GM12872 (cell line): ENCODE results near the gene SLC49A3.

Source experiments
- TF ChIP-seq, protein P1 (sequence below): IDR thresholded peaks from 3 replicates; pipeline ENCODE4 v1.5.1; 2011; ENCODE audit warnings: low read depth, mild to moderate bottlenecking, low read length, moderate library complexity; ENCODE audit not compliant: insufficient read depth

The SLC49A3 gene

DNA sequence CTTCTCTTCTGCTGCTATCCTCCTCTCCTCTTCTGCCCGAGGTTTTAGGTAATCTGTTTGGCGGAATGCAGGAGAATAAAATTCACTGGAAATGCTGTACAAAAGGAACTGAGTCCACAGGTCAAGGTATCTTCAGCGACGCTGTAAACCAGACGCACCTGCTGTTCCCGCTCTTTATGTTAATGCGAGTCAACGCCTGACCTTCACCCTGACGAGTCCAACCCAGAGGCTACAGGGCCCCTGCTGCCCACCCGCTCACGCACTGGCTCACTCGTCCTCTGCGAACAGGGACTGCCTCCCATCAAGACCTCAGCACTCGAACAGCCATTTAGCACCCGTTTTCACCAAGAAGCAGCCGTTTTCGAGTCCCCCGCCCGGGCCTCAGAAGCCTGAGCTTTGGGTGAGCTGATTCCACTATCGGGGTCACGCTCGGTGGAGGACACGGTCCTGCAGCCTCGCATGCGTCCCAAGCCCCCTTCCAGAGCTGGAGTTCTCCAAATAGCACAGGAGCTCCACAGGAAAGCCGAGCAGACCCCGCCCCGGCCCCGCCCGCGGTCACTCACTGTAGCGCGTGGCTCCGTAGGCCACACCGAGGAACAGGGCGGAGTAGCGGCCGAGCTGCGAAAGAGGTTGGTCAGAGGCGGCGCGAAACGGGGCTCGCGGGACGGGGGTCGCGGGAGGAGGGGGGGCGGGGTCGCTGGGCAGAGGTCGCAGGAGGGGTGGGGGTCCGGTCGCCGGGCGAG is 15.4 kb downstream of the SLC49A3 start:
- TF ChIP-seq, protein P1, sequence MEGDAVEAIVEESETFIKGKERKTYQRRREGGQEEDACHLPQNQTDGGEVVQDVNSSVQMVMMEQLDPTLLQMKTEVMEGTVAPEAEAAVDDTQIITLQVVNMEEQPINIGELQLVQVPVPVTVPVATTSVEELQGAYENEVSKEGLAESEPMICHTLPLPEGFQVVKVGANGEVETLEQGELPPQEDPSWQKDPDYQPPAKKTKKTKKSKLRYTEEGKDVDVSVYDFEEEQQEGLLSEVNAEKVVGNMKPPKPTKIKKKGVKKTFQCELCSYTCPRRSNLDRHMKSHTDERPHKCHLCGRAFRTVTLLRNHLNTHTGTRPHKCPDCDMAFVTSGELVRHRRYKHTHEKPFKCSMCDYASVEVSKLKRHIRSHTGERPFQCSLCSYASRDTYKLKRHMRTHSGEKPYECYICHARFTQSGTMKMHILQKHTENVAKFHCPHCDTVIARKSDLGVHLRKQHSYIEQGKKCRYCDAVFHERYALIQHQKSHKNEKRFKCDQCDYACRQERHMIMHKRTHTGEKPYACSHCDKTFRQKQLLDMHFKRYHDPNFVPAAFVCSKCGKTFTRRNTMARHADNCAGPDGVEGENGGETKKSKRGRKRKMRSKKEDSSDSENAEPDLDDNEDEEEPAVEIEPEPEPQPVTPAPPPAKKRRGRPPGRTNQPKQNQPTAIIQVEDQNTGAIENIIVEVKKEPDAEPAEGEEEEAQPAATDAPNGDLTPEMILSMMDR: no peak

DNA sequence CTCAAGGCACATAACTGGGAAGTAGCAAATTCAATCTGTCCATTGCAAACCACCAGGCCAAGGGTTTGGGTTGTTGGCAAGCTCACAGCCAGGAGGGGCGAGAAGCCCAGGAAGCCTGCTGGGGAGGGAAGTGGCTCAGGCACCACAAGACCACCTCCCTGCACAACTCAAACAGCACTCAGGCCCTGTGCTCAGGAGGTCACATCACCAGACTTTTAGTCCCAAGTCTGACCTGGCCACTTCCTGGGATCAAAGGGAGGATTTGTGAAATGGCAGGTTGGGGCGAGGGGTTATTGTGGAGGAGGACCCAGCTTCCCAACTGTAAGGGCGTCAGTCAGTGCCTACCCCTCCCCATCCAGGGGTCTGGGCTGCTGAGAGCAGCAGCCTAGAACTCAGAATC is 17.2 kb downstream of the SLC49A3 start:
- TF ChIP-seq, protein P1: no peak

DNA sequence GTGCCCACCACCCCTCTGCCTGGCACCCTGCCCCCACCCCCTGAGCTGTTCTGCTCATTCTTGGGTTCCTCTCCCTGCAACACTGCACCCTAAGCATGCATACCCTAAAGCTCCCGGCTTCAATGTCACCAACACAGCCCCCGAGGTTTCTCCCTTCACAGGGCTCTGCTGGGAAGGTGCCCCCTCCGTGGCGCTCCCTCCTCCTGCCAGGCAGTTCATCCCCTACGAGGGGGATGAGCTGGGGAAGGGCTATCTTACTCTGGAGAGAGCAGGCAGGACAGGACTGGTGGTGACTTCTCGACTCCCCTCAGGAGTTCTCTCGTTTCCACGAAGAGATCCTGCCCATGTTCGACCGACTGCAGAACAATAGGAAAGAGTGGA is 21.4 kb downstream of the SLC49A3 start:
- TF ChIP-seq, protein P1: no peak

DNA sequence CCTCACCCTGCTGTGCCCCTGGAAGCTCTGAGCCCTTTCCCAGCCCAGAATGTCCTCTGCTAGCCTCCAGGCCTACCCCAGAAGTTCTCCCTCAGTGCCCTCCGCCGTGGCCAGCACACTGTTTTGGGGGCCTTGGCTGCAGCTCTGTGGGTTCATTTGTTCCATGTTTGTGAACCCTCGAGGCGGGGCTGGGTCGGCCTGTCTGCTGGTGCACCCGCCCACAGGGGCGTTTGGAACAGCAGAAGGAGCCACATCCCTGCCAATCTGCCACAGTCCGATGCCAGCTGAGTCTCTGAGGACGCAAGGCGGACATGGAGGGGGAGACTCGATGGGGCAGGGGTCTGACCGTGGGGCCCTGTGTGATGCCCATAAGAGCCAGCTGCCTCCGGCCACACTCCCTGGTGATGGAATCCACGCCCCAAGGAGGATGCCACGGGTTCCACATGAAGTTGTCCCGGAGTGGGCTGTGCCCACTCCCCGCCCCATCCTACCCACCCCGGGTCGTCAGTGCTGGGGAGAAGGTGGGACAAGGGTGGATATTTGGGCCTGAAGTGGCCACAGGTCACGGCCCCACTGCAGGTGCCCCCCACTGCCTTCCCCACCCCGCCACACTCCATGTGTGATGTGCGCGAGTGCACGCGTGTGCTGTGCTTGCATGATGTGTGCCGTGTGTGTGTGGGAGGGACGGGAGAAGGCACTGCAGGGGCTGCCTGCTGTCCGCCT is 22.0 kb downstream of the SLC49A3 start:
- TF ChIP-seq, protein P1: no peak

DNA sequence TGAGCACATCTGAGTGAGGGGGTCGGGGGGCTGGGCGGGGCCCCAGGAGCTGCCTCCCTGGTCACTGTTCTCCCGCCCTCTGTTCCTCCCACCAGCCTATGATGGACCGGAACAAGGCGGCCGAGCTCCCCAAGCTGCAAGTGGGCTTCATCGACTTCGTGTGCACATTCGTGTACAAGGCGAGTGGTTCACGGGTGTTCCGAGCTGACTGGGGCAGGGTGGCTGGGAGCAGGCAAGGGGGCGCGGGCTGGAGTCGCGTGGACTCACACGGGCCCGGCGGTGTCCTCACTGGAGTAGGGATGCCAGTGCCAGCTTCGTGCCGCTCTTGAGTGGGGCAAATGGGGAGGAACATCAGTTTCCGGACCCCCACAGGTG is 22.5 kb downstream of the SLC49A3 start:
- TF ChIP-seq, protein P1: no peak

DNA sequence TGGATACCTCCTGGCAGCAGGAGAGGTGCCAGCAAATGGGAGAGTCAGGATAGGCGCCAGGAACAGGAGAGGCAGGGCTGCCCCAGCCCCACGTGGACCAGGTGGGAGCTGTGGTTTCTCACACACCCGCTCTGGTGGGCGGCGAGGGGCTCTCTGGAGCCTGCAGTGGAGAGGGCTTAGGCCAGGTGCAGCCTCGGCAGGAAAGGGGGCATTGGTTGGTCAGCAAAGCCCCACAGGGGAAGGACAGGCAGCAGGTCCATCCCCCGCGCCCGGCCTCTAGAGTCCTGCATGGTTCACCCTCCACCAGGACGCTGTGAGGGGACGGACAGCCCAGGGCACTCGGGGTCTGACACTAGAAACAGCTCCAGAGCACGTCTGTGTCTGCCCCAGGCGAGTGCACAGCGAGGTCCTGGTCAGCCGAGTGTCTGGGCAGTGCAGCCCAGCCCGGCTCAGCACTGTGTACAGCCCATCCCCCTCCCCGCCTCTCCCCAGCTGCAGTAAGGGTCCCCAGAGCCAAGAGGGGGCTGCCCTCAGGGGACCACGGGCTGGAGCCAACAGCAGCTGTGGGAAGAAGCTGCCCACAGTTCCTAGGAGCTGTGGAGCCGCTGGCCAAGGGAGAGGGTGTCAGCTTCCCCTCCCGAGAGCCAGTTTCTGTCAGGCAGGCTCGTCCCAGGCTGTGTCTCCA is 23.1 kb downstream of the SLC49A3 start:
- TF ChIP-seq, protein P1: no peak

DNA sequence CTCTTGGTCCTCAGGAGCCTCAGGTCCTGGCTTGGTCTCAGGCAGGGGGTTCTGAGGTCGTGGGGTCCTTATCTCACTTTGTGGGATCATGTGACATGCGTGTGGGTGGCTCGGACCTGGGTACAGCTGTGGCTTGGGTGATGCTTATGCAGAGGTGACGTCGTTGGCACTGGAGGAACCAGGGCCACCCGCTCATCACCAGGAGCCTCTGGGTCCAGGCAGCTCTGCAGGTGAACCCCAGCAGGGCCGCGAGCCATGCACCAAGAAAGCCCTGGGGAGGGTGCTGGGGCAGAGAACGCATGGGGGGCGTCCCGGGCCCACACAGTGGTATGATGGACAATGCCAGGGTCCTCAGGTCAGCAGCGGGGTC is 23.6 kb downstream of the SLC49A3 start:
- TF ChIP-seq, protein P1: no peak
